HAP-1 (cell line): ENCODE data around the gene ZNF438.
"Not testable (repeated sequence)": the region's sequence is repeated elsewhere in the genome, so short reads cannot be mapped to it uniquely, and the experiment has no call there.

Source experiments
- DNase-seq, 2 experiments: peaks; one replicate each; pipeline ENCODE4 v3.0.0-alpha.2; 2016 to 2020; ENCODE audit warnings: low spot score in 2 of 2
- H3K27me3 ChIP-seq: fragments of 250-450 bp; sonication (Bioruptor Pico); 2 replicates; pipeline ENCODE4 v1.5.1; 2020; ENCODE audit warnings: low read depth, mild to moderate bottlenecking, moderate library complexity
- H3K36me3 ChIP-seq: fragments of 250-450 bp; sonication (Bioruptor Pico); replicated peaks from 2 replicates; pipeline ENCODE4 v1.5.1; 2020; ENCODE audit warnings: mild to moderate bottlenecking
- H3K4me1 ChIP-seq: fragments of 250-450 bp; sonication (Bioruptor Pico); 2 replicates; pipeline ENCODE4 v1.5.1; 2020; ENCODE audit warnings: mild to moderate bottlenecking
- H3K4me3 ChIP-seq: fragments of 250-450 bp; sonication (Bioruptor Pico); 2 replicates; pipeline ENCODE4 v1.5.1; 2020; ENCODE audit warnings: mild to moderate bottlenecking, moderate library complexity
- H3K9me3 ChIP-seq: fragments of 250-450 bp; sonication (Bioruptor Pico); 2 replicates; pipeline ENCODE4 v1.5.1; 2020; ENCODE audit warnings: mild to moderate bottlenecking, moderate library complexity
- in situ Hi-C: fragments of 300-500 bp; cut with MboI; formaldehyde crosslinking; loops from 3 replicates; pipeline ENCODE4 v1.14.3; 2020; ENCODE audit warnings: low sequenced_read_pairs, inconsistent platforms, mixed read lengths

Gene ZNF438

GRCh38 chr10:31034098-31034909, 2.6 kb upstream of the ZNF438 start:
- H3K27me3 ChIP-seq: no peaks in the 10 kb centered on the region
- H3K4me1 ChIP-seq: peaks cover 7% of the 10 kb centered on the region
- no peaks in the 10 kb centered on the region for H3K9me3 ChIP-seq
- no peak overlapping the region for H3K4me3 ChIP-seq
- no peak for DNase-seq
- no peaks in the 10 kb centered on the region for H3K36me3 ChIP-seq
- in situ Hi-C loops: no loop called here

- Histone ChIP-seq H3K36me3 (no peaks in the 10 kb centered on the region), H3K4me3 (no peak overlapping the region), H3K27me3 (no peaks in the 10 kb centered on the region), H3K4me1 (peaks cover 7% of the 10 kb centered on the region), H3K9me3 (no peaks in the 10 kb centered on the region)
- DNase-seq: no peak
- in situ Hi-C loops: no loop called here
Measured at GRCh38 chr10:31033147-31033546, 1.5 kb upstream of the ZNF438 start.

- Histone ChIP-seq H3K36me3 (no peaks in the 10 kb centered on the region), H3K4me3 (peak overlapping the region; percentile 71), H3K4me1 (peaks cover 7% of the 10 kb centered on the region), H3K9me3 (no peaks in the 10 kb centered on the region), H3K27me3 (no peaks in the 10 kb centered on the region)
- in situ Hi-C loops: no loop called here
- peak; percentile 85 to 94 for DNase-seq
Measured at GRCh38 chr10:31032258-31033132, 830 bp upstream of the ZNF438 start.

- Histone ChIP-seq H3K4me1 (peaks cover 7% of the 10 kb centered on the region), H3K9me3 (no peaks in the 10 kb centered on the region), H3K4me3 (peak overlapping the region; percentile 71), H3K36me3 (no peaks in the 10 kb centered on the region), H3K27me3 (no peaks in the 10 kb centered on the region)
- in situ Hi-C loops: no loop called here
- no peak for DNase-seq
Measured at GRCh38 chr10:31031205-31031557, 484 bp downstream of the ZNF438 start.

- H3K4me3 ChIP-seq: peak overlapping the region; percentile 71
- H3K27me3 ChIP-seq: no peaks in the 10 kb centered on the region
- DNase-seq: no peak
- H3K36me3 ChIP-seq: no peaks in the 10 kb centered on the region
- in situ Hi-C loops: no loop called here
- H3K4me1 ChIP-seq: peaks cover 7% of the 10 kb centered on the region
- no peaks in the 10 kb centered on the region for H3K9me3 ChIP-seq
Measured at GRCh38 chr10:31030800-31031199, 865 bp downstream of the ZNF438 start.

- Histone ChIP-seq H3K4me1 (peaks cover 7% of the 10 kb centered on the region), H3K27me3 (no peaks in the 10 kb centered on the region), H3K9me3 (no peaks in the 10 kb centered on the region), H3K4me3 (no peak overlapping the region), H3K36me3 (no peaks in the 10 kb centered on the region)
- no peak for DNase-seq
- in situ Hi-C loops: no loop called here
Measured at GRCh38 chr10:31030260-31030659, 1.4 kb downstream of the ZNF438 start.

GRCh38 chr10:31028081-31028480, 3.6 kb downstream of the ZNF438 start:
- no peaks in the 10 kb centered on the region for H3K27me3 ChIP-seq
- H3K9me3 ChIP-seq: no peaks in the 10 kb centered on the region
- peaks cover 7% of the 10 kb centered on the region for H3K4me1 ChIP-seq
- H3K36me3 ChIP-seq: no peaks in the 10 kb centered on the region
- H3K4me3 ChIP-seq: no peak overlapping the region
- DNase-seq: no peak
- in situ Hi-C loops: no loop called here

- DNase-seq, H3K4me1 ChIP-seq, H3K4me3 ChIP-seq, in situ Hi-C loops, H3K36me3 ChIP-seq, H3K9me3 ChIP-seq, H3K27me3 ChIP-seq: not testable (repeated sequence)
Measured at GRCh38 chr10:31026279-31026678, 5.4 kb downstream of the ZNF438 start.

GRCh38 chr10:31025142-31025541, 6.5 kb downstream of the ZNF438 start:
- Histone ChIP-seq H3K27me3 (no peaks in the 10 kb centered on the region), H3K9me3 (no peaks in the 10 kb centered on the region), H3K4me1 (no peaks in the 10 kb centered on the region), H3K36me3 (no peaks in the 10 kb centered on the region), H3K4me3 (no peak overlapping the region)
- no peak for DNase-seq
- in situ Hi-C loops: no loop called here

- Histone ChIP-seq H3K36me3 (no peaks in the 10 kb centered on the region), H3K4me3 (no peak overlapping the region), H3K27me3 (no peaks in the 10 kb centered on the region), H3K4me1 (no peaks in the 10 kb centered on the region), H3K9me3 (no peaks in the 10 kb centered on the region)
- DNase-seq: no peak
- in situ Hi-C loops: no loop called here
Measured at GRCh38 chr10:31023558-31023957, 8.1 kb downstream of the ZNF438 start.

- in situ Hi-C loops: no loop called here
Measured at GRCh38 chr10:31020209-31020608, 11.5 kb downstream of the ZNF438 start.

GRCh38 chr10:31018962-31019361, 12.7 kb downstream of the ZNF438 start:
- in situ Hi-C loops: no loop called here
- H3K9me3 ChIP-seq: no peaks in the 10 kb centered on the region
- no peaks in the 10 kb centered on the region for H3K4me1 ChIP-seq
- no peaks in the 10 kb centered on the region for H3K36me3 ChIP-seq
- DNase-seq: peak; percentile 20 to 33
- H3K4me3 ChIP-seq: no peak overlapping the region
- H3K27me3 ChIP-seq: no peaks in the 10 kb centered on the region

More at GRCh38 chr10:31020209-31020608, 11.5 kb downstream of the ZNF438 start:
- H3K4me1 ChIP-seq: no peaks in the 10 kb centered on the region
- H3K9me3 ChIP-seq: no peaks in the 10 kb centered on the region
- H3K27me3 ChIP-seq: no peaks in the 10 kb centered on the region
- DNase-seq: no peak
- no peak overlapping the region for H3K4me3 ChIP-seq
- no peaks in the 10 kb centered on the region for H3K36me3 ChIP-seq

- no peaks in the 10 kb centered on the region for H3K4me1 ChIP-seq
- no peak for DNase-seq
- H3K27me3 ChIP-seq: no peaks in the 10 kb centered on the region
- H3K9me3 ChIP-seq: no peaks in the 10 kb centered on the region
- in situ Hi-C loops: no loop called here
- no peak overlapping the region for H3K4me3 ChIP-seq
- H3K36me3 ChIP-seq: no peaks in the 10 kb centered on the region
Measured at GRCh38 chr10:31018356-31018750, 13.3 kb downstream of the ZNF438 start.
